ENCODE measurements around the gene CCDC88B. TPM values are rescaled to one million over a fixed set of nuclear protein-coding genes. Genes with fewer than 3 reads are reported as not detected.
A peak's percentile ranks its signal among the peaks of the same experiment; 100 is the strongest.

CCDC88B gene
- total and polyA plus RNA-seq, 12 donors = 4.2 to 42.7 (median 7.0) TPM

- no peak for TF ChIP-seq CTCF (IDR thresholded peaks at IDR 0.05)
- no peaks in the 10 kb centered on the region for H3K9me3 ChIP-seq
- DNase-seq (no peak), ATAC-seq (peak in 3 of 8 donors; percentile 5 to 23 (median 22))
- peaks cover 0 to 22% (median 14%) of the 10 kb centered on the region in 9 donors for H3K4me1 ChIP-seq
- no peaks in the 10 kb centered on the region for H3K27me3 ChIP-seq
- no peak overlapping the region for H3K27ac ChIP-seq
- no peaks in the 10 kb centered on the region for H3K36me3 ChIP-seq
- WGBS, 2 donors = 71 to 77% methylated on average over 15 of the region's 15 CpGs
- H3K4me3 ChIP-seq = no peak overlapping the region
- intact Hi-C loops (cut with DNase I) = no loop called here
These were observed 39.2 kb downstream of the CCDC88B start for GRCh38 chr11:64379160-64379559.

- TF ChIP-seq CTCF (IDR thresholded peaks at IDR 0.05) = no peak
- no peak overlapping the region for H3K27ac ChIP-seq
- H3K27me3 ChIP-seq = no peaks in the 10 kb centered on the region
- intact Hi-C loops (cut with DNase I) = no loop called here
- peaks cover 0 to 31% (median 21%) of the 10 kb centered on the region in 9 donors for H3K4me1 ChIP-seq
- peak in 1 of 8 donors; percentile 32 for ATAC-seq
- 59 to 69% methylated on average over 35 of the region's 35 CpGs for WGBS, 2 donors
- no peak overlapping the region for H3K4me3 ChIP-seq
- no peaks in the 10 kb centered on the region for H3K9me3 ChIP-seq
- no peaks in the 10 kb centered on the region for H3K36me3 ChIP-seq
- DNase-seq = no peak
These were observed 40.1 kb downstream of the CCDC88B start for GRCh38 chr11:64379817-64380709.

- H3K9me3 ChIP-seq = no peaks in the 10 kb centered on the region
- H3K4me3 ChIP-seq = no peak overlapping the region
- TF ChIP-seq CTCF (IDR thresholded peaks at IDR 0.05) = no peak
- intact Hi-C loops (cut with DNase I) = no loop called here
- DNase-seq (no peak), ATAC-seq (no peak)
- H3K27ac ChIP-seq = no peak overlapping the region
- peaks cover 0 to 36% (median 29%) of the 10 kb centered on the region in 9 donors for H3K4me1 ChIP-seq
- WGBS, 2 donors = 79 to 80% methylated on average over 6 of the region's 6 CpGs
- no peaks in the 10 kb centered on the region for H3K27me3 ChIP-seq
- no peaks in the 10 kb centered on the region for H3K36me3 ChIP-seq
These were observed 41.3 kb downstream of the CCDC88B start for GRCh38 chr11:64381350-64381749.

GRCh38 chr11:64382047-64382446 is 42.0 kb downstream of the CCDC88B start:
- H3K27ac ChIP-seq = no peak overlapping the region
- H3K4me1 ChIP-seq = peaks cover 0 to 36% (median 29%) of the 10 kb centered on the region in 9 donors
- no peak for TF ChIP-seq CTCF (IDR thresholded peaks at IDR 0.05)
- DNase-seq (no peak), ATAC-seq (no peak)
- no peaks in the 10 kb centered on the region for H3K27me3 ChIP-seq
- H3K9me3 ChIP-seq = no peaks in the 10 kb centered on the region
- no peak overlapping the region for H3K4me3 ChIP-seq
- 68 to 69% methylated on average over 6 of the region's 6 CpGs for WGBS, 2 donors
- H3K36me3 ChIP-seq = no peaks in the 10 kb centered on the region
- intact Hi-C loops (cut with DNase I) = no loop called here

Measured in heart right ventricle (tissue), 16 donors.